Measurements from ENCODE around the gene SH3PXD2A. TPM values are rescaled to one million over a fixed set of nuclear protein-coding genes. Genes with fewer than 3 reads are reported as not detected.

Gene SH3PXD2A
- total and polyA plus RNA-seq, 2 experiments from 2014 or later = 1.8 to 5.0 TPM

GRCh38 chr10:103833731-103834365, 21.5 kb downstream of the SH3PXD2A start:
- DNase-seq (ENCODE audit: low spot score) (peak; percentile 86), ATAC-seq (peak; percentile 80)
- H3K79me2 ChIP-seq (replicated peaks; ENCODE audit: insufficient read depth) = no peaks in the 10 kb centered on the region
- H4K20me1 ChIP-seq (replicated peaks; ENCODE audit: insufficient read depth) = no peaks in the 10 kb centered on the region
- H3K9me3 Mint-ChIP-seq = peaks cover 16% of the 10 kb centered on the region; the same call in 2 of the 3 replicates
- TF ChIP-seq CREB1 (CRISPR knock-in tag; IDR thresholded peaks at IDR 0.05; ENCODE audit: low read depth) = no peak
- TF ChIP-seq, protein P1, sequence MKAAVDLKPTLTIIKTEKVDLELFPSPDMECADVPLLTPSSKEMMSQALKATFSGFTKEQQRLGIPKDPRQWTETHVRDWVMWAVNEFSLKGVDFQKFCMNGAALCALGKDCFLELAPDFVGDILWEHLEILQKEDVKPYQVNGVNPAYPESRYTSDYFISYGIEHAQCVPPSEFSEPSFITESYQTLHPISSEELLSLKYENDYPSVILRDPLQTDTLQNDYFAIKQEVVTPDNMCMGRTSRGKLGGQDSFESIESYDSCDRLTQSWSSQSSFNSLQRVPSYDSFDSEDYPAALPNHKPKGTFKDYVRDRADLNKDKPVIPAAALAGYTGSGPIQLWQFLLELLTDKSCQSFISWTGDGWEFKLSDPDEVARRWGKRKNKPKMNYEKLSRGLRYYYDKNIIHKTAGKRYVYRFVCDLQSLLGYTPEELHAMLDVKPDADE (IDR thresholded peaks at IDR 0.05) = 0 out of 2 replicates have a peak, but pooled peaks have one; percentile 16
- TF ChIP-seq EZH2phosphoT487 (IDR thresholded peaks at IDR 0.05; ENCODE audit: unreplicated experiment) = no peak
- peak overlapping the region; percentile 30; the same call in 1 of the 3 replicates for H3K4me3 Mint-ChIP-seq
- peaks cover 45% of the 10 kb centered on the region for H3K4me1 Mint-ChIP-seq
- H3K27me3 Mint-ChIP-seq (ENCODE audit: insufficient read depth, low read depth, poor library complexity) = no peaks in the 10 kb centered on the region
- H3K27me3 ChIP-seq (ENCODE audit: insufficient read depth) = no peaks in the 10 kb centered on the region
- peaks cover 30% of the 10 kb centered on the region; the same call in 1 of the 2 replicates for H3K4me1 ChIP-seq (ENCODE audit: insufficient read depth)
- peak overlapping the region; percentile 44 for H3K4me3 ChIP-seq
- peak overlapping the region; percentile 84 for H3K27ac Mint-ChIP-seq
- H3K9me2 ChIP-seq (ENCODE audit: insufficient read depth) = no peaks in the 10 kb centered on the region
- no peaks in the 10 kb centered on the region for H3K36me3 ChIP-seq (ENCODE audit: insufficient read depth)
- no peaks in the 10 kb centered on the region for H3F3A ChIP-seq (replicated peaks; ENCODE audit: low read depth)
- peaks cover 3% of the 10 kb centered on the region; the same call in 2 of the 3 replicates for H3K36me3 Mint-ChIP-seq (ENCODE audit: low read depth)
- H3K27ac ChIP-seq (ENCODE audit: low read depth) = 0 out of 2 replicates have a peak overlapping the region, but pooled peaks have one; percentile 72
- H2AFZ ChIP-seq = peak overlapping the region; percentile 74
- peak overlapping the region; percentile 77 for H3K4me2 ChIP-seq

DNA sequence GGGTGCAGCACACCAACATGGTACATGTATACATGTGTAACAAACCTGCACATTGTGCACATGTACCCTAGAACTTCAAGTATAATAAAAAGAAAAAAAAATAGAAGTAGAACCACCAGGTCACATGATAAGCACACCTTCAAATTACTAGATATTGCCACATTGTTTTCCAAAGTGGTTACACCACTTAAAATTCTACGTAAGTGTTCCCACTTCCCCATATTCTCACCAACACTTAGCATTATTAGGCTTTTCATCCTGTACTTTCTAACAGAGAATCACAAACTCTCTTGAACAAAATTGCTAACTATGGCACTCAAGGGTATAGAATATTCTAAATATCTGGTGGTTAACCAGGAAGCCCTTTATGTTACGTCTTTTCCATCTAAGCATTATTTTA, 22.6 kb downstream of the SH3PXD2A start:
- no peaks in the 10 kb centered on the region for H3F3A ChIP-seq (replicated peaks; ENCODE audit: low read depth)
- peaks cover 16% of the 10 kb centered on the region; the same call in 2 of the 3 replicates for H3K9me3 Mint-ChIP-seq
- no peak overlapping the region for H3K4me3 ChIP-seq
- peaks cover 39% of the 10 kb centered on the region for H3K4me1 Mint-ChIP-seq
- peaks cover 30% of the 10 kb centered on the region; the same call in 1 of the 2 replicates for H3K4me1 ChIP-seq (ENCODE audit: insufficient read depth)
- H3K4me2 ChIP-seq = no peak overlapping the region
- H3K27me3 Mint-ChIP-seq (ENCODE audit: insufficient read depth, low read depth, poor library complexity) = no peaks in the 10 kb centered on the region
- DNase-seq (ENCODE audit: low spot score) = no peak
- no peak overlapping the region for H2AFZ ChIP-seq
- ATAC-seq = no peak
- H3K4me3 Mint-ChIP-seq = no peak overlapping the region
- H3K27ac ChIP-seq (ENCODE audit: low read depth) = no peak overlapping the region
- H4K20me1 ChIP-seq (replicated peaks; ENCODE audit: insufficient read depth) = no peaks in the 10 kb centered on the region
- H3K79me2 ChIP-seq (replicated peaks; ENCODE audit: insufficient read depth) = no peaks in the 10 kb centered on the region
- H3K27me3 ChIP-seq (ENCODE audit: insufficient read depth) = no peaks in the 10 kb centered on the region
- H3K36me3 ChIP-seq (ENCODE audit: insufficient read depth) = no peaks in the 10 kb centered on the region
- H3K36me3 Mint-ChIP-seq (ENCODE audit: low read depth) = peaks cover 3% of the 10 kb centered on the region; the same call in 2 of the 3 replicates
- no peaks in the 10 kb centered on the region for H3K9me2 ChIP-seq (ENCODE audit: insufficient read depth)
- no peak overlapping the region for H3K27ac Mint-ChIP-seq
- TF ChIP-seq, protein P2, sequence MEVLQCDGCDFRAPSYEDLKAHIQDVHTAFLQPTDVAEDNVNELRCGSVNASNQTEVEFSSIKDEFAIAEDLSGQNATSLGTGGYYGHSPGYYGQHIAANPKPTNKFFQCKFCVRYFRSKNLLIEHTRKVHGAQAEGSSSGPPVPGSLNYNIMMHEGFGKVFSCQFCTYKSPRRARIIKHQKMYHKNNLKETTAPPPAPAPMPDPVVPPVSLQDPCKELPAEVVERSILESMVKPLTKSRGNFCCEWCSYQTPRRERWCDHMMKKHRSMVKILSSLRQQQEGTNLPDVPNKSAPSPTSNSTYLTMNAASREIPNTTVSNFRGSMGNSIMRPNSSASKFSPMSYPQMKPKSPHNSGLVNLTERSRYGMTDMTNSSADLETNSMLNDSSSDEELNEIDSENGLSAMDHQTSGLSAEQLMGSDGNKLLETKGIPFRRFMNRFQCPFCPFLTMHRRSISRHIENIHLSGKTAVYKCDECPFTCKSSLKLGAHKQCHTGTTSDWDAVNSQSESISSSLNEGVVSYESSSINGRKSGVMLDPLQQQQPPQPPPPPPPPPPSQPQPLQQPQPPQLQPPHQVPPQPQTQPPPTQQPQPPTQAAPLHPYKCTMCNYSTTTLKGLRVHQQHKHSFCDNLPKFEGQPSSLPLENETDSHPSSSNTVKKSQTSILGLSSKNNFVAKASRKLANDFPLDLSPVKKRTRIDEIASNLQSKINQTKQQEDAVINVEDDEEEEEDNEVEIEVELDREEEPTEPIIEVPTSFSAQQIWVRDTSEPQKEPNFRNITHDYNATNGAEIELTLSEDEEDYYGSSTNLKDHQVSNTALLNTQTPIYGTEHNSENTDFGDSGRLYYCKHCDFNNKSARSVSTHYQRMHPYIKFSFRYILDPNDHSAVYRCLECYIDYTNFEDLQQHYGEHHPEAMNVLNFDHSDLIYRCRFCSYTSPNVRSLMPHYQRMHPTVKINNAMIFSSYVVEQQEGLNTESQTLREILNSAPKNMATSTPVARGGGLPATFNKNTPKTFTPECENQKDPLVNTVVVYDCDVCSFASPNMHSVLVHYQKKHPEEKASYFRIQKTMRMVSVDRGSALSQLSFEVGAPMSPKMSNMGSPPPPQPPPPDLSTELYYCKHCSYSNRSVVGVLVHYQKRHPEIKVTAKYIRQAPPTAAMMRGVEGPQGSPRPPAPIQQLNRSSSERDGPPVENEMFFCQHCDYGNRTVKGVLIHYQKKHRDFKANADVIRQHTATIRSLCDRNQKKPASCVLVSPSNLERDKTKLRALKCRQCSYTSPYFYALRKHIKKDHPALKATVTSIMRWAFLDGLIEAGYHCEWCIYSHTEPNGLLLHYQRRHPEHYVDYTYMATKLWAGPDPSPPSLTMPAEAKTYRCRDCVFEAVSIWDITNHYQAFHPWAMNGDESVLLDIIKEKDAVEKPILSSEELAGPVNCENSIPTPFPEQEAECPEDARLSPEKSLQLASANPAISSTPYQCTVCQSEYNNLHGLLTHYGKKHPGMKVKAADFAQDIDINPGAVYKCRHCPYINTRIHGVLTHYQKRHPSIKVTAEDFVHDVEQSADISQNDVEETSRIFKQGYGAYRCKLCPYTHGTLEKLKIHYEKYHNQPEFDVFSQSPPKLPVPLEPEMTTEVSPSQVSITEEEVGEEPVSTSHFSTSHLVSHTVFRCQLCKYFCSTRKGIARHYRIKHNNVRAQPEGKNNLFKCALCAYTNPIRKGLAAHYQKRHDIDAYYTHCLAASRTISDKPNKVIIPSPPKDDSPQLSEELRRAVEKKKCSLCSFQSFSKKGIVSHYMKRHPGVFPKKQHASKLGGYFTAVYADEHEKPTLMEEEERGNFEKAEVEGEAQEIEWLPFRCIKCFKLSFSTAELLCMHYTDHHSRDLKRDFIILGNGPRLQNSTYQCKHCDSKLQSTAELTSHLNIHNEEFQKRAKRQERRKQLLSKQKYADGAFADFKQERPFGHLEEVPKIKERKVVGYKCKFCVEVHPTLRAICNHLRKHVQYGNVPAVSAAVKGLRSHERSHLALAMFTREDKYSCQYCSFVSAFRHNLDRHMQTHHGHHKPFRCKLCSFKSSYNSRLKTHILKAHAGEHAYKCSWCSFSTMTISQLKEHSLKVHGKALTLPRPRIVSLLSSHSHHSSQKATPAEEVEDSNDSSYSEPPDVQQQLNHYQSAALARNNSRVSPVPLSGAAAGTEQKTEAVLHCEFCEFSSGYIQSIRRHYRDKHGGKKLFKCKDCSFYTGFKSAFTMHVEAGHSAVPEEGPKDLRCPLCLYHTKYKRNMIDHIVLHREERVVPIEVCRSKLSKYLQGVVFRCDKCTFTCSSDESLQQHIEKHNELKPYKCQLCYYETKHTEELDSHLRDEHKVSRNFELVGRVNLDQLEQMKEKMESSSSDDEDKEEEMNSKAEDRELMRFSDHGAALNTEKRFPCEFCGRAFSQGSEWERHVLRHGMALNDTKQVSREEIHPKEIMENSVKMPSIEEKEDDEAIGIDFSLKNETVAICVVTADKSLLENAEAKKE (CRISPR knock-in tag; IDR thresholded peaks at IDR 0.05) = no peak
- no peak for TF ChIP-seq JUNB (IDR thresholded peaks at IDR 0.05; ENCODE audit: unreplicated experiment)
- TF ChIP-seq ZNF114 (CRISPR knock-in tag; IDR thresholded peaks at IDR 0.05) = no peak
- TF ChIP-seq POLR2AphosphoS5 (IDR thresholded peaks at IDR 0.05; ENCODE audit: low read depth) = no peak
- no peak for TF ChIP-seq EZH2phosphoT487 (IDR thresholded peaks at IDR 0.05; ENCODE audit: unreplicated experiment)
- TF ChIP-seq, protein P1 (IDR thresholded peaks at IDR 0.05) = no peak
- no peak for TF ChIP-seq EZH2 (IDR thresholded peaks at IDR 0.05; ENCODE audit: low read depth, unreplicated experiment)
- TF ChIP-seq CTCF (conservative IDR thresholded peaks at IDR 0.05; ENCODE audit: low read depth in 2 of 2) = no peak
